ENCODE measurements around the gene PAK3.

GRCh38 chrX:111259559-111259958 is 163.6 kb downstream of the PAK3 start:
- TF ChIP-seq POLR2A (IDR thresholded peaks at IDR 0.05) = no peak
- no peak for TF ChIP-seq CTCF (IDR thresholded peaks at IDR 0.05)
